CD4-positive, alpha-beta memory T cell (primary cell): ENCODE data around the gene TYW1. TPM values are rescaled to one million over a fixed set of nuclear protein-coding genes. Genes with fewer than 3 reads are reported as not detected.
"Not testable (repeated sequence)": the region's sequence is repeated elsewhere in the genome, so short reads cannot be mapped to it uniquely, and the experiment has no call there.

ENCODE experiments used
- CTCF ChIA-PET: fragments of 350-600 bp; sonication (Branson Sonifier 250); formaldehyde crosslinking; loops from one replicate; lab custom pipeline; 2021; ENCODE audit warnings: inconsistent platforms; ENCODE audit not compliant: partially characterized antibody; lab: Charles Lee
- POLR2A ChIA-PET: fragments of 350-600 bp; sonication (Branson Sonifier 250); formaldehyde crosslinking; loops from one replicate; lab custom pipeline; 2021; ENCODE audit not compliant: partially characterized antibody; lab: Charles Lee
- DNase-seq, 5 donors: peaks; one replicate each; pipeline versions ENCODE4 v3.0.0 to v3.0.0-alpha.2; 2020 to 2022; ENCODE audit warnings: mixed read lengths in 1 of 5
- H3K27ac ChIP-seq: one replicate; pipeline ENCODE4 v1.7.0; 2013; ENCODE audit warnings: low read depth, low read length
- H3K27me3 ChIP-seq: 2 replicates; pipeline ENCODE4 v1.7.0; 2013; ENCODE audit warnings: mild to moderate bottlenecking, low read length, moderate library complexity; ENCODE audit not compliant: insufficient read depth
- H3K36me3 ChIP-seq: 2 replicates; pipeline ENCODE4 v1.7.0; 2013; ENCODE audit warnings: mild to moderate bottlenecking, low read length, moderate library complexity; ENCODE audit not compliant: insufficient read depth
- H3K4me1 ChIP-seq: 2 replicates; pipeline ENCODE4 v1.7.0; 2013; ENCODE audit warnings: mild to moderate bottlenecking, low read length, moderate library complexity; ENCODE audit not compliant: insufficient read depth
- H3K4me3 ChIP-seq, 2 donors: one replicate each; pipeline ENCODE4 v1.7.0; 2013; ENCODE audit warnings: low read length in 2 of 2, mild to moderate bottlenecking in 1 of 2
- H3K9me3 ChIP-seq, 2 donors: one replicate each; pipeline ENCODE4 v1.7.0; 2013; ENCODE audit warnings: low read length in 2 of 2, control low read depth in 1 of 2; ENCODE audit not compliant: control insufficient read depth in 1 of 2
- H3K27ac Mint-ChIP-seq, 7 donors: one replicate each; pipeline ENCODE4 v1.8.0; 2020 to 2021; ENCODE audit warnings: mixed read lengths in 7 of 7, mild to moderate bottlenecking in 6 of 7, inconsistent platforms in 3 of 7, moderate library complexity in 3 of 7
- H3K27me3 Mint-ChIP-seq, 2 donors: one replicate each; pipeline ENCODE4 v1.8.0; 2020 to 2021; ENCODE audit warnings: mixed read lengths in 2 of 2
- H3K36me3 Mint-ChIP-seq, 2 donors: one replicate each; pipeline ENCODE4 v1.8.0; 2020 to 2021; ENCODE audit warnings: mixed read lengths in 2 of 2, inconsistent platforms in 1 of 2, mild to moderate bottlenecking in 1 of 2
- H3K4me1 Mint-ChIP-seq, 4 donors: one replicate each; pipeline ENCODE4 v1.8.0; 2020 to 2021; ENCODE audit warnings: mixed read lengths in 4 of 4, mild to moderate bottlenecking in 1 of 4
- H3K4me3 Mint-ChIP-seq, 8 donors: one replicate each; pipeline ENCODE4 v1.8.0; 2020 to 2021; ENCODE audit warnings: mixed read lengths in 8 of 8, mild to moderate bottlenecking in 7 of 8, moderate library complexity in 6 of 8, inconsistent platforms in 3 of 8
- H3K9me3 Mint-ChIP-seq, 8 donors: one replicate each; pipeline ENCODE4 v1.8.0; 2020 to 2021; ENCODE audit warnings: mixed read lengths in 8 of 8, mild to moderate bottlenecking in 5 of 8, inconsistent platforms in 3 of 8, moderate library complexity in 1 of 8
- intact Hi-C: fragments of 100-400 bp; cut with micrococcal nuclease; formaldehyde crosslinking; loops from one replicate; pipeline ENCODE4 v1.15.1; 2023
- polyA plus RNA-seq, 2 donors: library from polyadenylated mRNA; unstranded; fragments of 300-500 nt; fragmentation: Illumina TruSeq; gene quantifications; one replicate each; pipeline ENCODE4 v1.2.3, GENCODE V29; 2021
- total RNA-seq, 2 experiments: library from RNA; stranded (reverse); gene quantifications; one replicate each; pipeline ENCODE4 v1.2.3, GENCODE V29; 2021

The TYW1 gene, protein sequence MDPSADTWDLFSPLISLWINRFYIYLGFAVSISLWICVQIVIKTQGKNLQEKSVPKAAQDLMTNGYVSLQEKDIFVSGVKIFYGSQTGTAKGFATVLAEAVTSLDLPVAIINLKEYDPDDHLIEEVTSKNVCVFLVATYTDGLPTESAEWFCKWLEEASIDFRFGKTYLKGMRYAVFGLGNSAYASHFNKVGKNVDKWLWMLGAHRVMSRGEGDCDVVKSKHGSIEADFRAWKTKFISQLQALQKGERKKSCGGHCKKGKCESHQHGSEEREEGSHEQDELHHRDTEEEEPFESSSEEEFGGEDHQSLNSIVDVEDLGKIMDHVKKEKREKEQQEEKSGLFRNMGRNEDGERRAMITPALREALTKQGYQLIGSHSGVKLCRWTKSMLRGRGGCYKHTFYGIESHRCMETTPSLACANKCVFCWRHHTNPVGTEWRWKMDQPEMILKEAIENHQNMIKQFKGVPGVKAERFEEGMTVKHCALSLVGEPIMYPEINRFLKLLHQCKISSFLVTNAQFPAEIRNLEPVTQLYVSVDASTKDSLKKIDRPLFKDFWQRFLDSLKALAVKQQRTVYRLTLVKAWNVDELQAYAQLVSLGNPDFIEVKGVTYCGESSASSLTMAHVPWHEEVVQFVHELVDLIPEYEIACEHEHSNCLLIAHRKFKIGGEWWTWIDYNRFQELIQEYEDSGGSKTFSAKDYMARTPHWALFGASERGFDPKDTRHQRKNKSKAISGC
- total RNA-seq (10 to 100 TPM; 25.9 to 29.6 TPM), polyA plus RNA-seq (10 to 100 TPM; 19.2 to 32.3 TPM)

DNA sequence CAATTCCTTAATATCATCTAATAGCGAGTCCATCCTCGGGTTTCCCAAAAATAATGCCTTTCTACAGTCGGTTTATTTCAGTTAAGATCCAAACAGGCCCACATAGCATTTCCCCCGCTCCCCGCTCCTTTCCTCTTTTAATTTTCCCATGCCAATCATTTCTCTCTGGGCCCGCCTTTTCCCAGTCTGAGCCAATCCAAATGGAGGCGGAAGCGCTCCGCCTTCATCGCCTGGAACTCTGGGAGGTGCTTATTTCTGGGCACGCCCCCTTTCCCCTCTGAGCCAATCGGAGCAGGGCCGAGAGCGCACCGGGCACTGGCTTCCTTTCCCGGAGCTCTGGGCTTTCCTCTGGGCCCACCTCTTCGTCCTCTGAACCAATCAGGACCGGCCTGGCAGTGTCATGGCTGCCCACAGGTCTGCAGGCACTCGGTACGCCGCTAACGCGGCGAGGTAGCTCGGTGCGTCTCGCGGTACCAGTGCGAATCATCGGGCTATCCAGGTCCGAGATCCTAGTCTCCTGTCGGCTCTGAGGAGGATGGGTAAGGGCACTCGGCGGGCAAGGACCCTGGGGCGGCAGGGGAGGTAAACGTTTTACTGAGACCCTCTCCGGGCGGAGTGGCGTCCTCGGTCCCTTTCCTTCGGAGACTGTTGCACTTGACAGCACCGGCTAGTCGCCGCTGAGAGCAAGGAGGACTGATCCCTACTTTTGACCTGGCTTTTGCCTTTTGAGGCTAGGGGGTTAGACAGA lies at the start of gene TYW1:
TYW1 (plus strand) TSS at position 390 of the 748 bp plus-strand sequence; CDS start at position 536, 146 bp downstream.
- Mint-ChIP-seq H3K36me3 (peaks cover 15 to 46% of the 10 kb centered on the region in 2 donors), H3K27ac (peak within 1 kb of the TSS; percentile 96 to 100 (median 100)), H3K4me3 (peak within 1 kb of the TSS; percentile 96 to 100 (median 100)), H3K4me1 (peaks cover 17 to 53% (median 32%) of the 10 kb centered on the region in 4 donors)
- peak; percentile 98 to 99 (median 99) for DNase-seq
- ChIA-PET CTCF (interaction anchor here (1.5 kb wide), 1 partner anchor 152 kb away, joined by 7 read pairs; no protein-coding TSS in a partner anchor), POLR2A (interaction anchor here (0.8 to 3.4 kb wide), 8 partner anchors 76 to 1990 kb away, joined by 3 to 29 read pairs (median 4); partner anchors contain the start of genes ERV3-1, RABGEF1 and TMEM248)
- H3K9me3 ChIP-seq, H3K27me3 ChIP-seq, H3K27me3 Mint-ChIP-seq, H3K9me3 Mint-ChIP-seq: not testable (repeated sequence)
- H3K27ac ChIP-seq = peak within 1 kb of the TSS; percentile 70
- peaks cover 19% of the 10 kb centered on the region for H3K36me3 ChIP-seq
- H3K4me1 ChIP-seq = peaks cover 24% of the 10 kb centered on the region
- peak within 1 kb of the TSS; percentile 73 to 79 for H3K4me3 ChIP-seq
- intact Hi-C loops = loop anchor here (1.0 to 5.0 kb wide), 6 partner anchors 75 to 789 kb away; partner anchors contain the start of genes KCTD7, RABGEF1, TMEM248 and TPST1

DNA sequence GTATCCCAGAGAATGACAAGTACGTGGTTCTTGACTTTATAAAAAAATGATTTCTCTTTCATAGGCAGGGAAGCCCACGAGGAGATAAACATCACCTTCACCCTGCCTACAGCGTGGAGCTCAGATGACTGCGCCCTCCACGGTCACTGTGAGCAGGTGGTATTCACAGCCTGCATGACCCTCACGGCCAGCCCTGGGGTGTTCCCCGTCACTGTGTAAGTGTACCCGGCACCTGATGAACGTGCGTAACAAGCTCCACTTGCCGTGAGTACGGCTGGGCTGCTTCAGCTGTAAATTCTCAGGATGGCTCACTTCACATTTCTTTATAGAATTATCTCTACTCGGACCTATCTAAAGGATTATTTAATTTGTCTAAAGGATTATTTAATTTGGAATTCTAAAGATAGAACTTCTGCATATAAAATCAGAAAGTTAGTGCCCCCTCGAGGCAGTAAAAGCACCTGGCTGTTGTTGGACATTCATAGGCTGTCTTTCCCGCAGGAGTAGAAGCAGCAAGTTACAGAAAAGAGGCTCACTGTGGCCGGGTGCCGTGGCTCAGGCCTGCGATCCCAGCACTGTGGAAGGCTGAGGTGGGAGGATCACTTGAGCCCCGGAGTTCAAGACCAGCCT lies 48.0 kb upstream of the TYW1 start:
- CTCF ChIA-PET = no interaction called here
- no peaks in the 10 kb centered on the region for H3K4me1 ChIP-seq
- intact Hi-C loops = no loop called here
- H3K36me3 ChIP-seq = peaks cover 66% of the 10 kb centered on the region
- DNase-seq = no peak
- no peak overlapping the region for H3K4me3 Mint-ChIP-seq
- peaks cover 0 to 1% (median 0%) of the 10 kb centered on the region in 4 donors for H3K4me1 Mint-ChIP-seq
- no peak overlapping the region for H3K27ac ChIP-seq
- peaks cover 49 to 70% of the 10 kb centered on the region in 2 donors for H3K36me3 Mint-ChIP-seq
- H3K27ac Mint-ChIP-seq = no peak overlapping the region
- no peaks in the 10 kb centered on the region for H3K27me3 Mint-ChIP-seq
- no peaks in the 10 kb centered on the region for H3K27me3 ChIP-seq
- H3K9me3 Mint-ChIP-seq = no peaks in the 10 kb centered on the region
- H3K9me3 ChIP-seq = no peaks in the 10 kb centered on the region
- no peak overlapping the region for H3K4me3 ChIP-seq
- POLR2A ChIA-PET = no interaction called here

DNA sequence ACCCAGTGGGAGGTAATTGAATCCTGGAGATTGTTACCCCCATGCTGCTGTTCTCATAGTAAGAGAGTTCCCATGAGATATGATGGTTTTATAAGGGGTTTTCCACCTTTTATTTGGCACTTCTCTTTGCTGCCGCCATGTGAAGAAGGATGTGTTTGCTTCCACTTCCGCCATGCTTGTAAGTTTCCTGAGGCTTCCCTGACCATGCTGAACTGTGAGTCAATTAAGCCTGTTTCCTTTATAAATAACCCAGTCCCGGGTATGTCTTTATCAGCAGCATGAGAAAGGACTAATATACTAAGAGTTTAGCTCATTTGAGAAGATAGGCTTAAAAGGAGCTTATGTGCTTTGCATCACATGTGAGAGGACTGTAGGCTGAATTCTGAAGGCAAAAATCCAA lies 46.3 kb upstream of the TYW1 start:
- Mint-ChIP-seq H3K27me3 (no peaks in the 10 kb centered on the region), H3K36me3 (peaks cover 42 to 65% of the 10 kb centered on the region in 2 donors), H3K4me3 (no peak overlapping the region), H3K9me3 (no peaks in the 10 kb centered on the region), H3K4me1 (peaks cover 0 to 1% (median 0%) of the 10 kb centered on the region in 4 donors), H3K27ac (no peak overlapping the region)
- intact Hi-C loops = no loop called here
- H3K27me3 ChIP-seq = no peaks in the 10 kb centered on the region
- H3K27ac ChIP-seq = no peak overlapping the region
- no peaks in the 10 kb centered on the region for H3K4me1 ChIP-seq
- no peak overlapping the region for H3K4me3 ChIP-seq
- H3K36me3 ChIP-seq = peaks cover 66% of the 10 kb centered on the region
- H3K9me3 ChIP-seq = no peaks in the 10 kb centered on the region
- no peak for DNase-seq
- CTCF ChIA-PET = no interaction called here
- POLR2A ChIA-PET = no interaction called here

DNA sequence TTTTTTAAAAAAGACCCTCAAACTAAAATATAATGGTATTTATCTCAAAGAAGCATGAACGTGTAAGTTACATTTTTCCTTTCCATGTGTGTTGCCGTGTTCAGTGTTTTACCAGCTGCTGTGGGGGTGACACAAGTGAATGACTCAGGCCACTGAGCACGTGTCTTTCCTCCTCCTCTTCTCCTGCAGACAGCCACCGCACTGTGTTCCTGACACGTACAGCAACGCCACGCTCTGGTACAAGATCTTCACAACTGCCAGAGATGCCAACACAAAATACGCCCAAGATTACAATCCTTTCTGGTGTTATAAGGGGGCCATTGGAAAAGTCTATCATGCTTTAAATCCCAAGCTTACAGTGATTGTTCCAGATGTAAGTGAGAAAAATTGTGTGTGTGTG lies 45.9 kb upstream of the TYW1 start:
- H3K9me3 Mint-ChIP-seq = no peaks in the 10 kb centered on the region
- Histone ChIP-seq H3K27me3 (no peaks in the 10 kb centered on the region), H3K36me3 (peaks cover 68% of the 10 kb centered on the region), H3K9me3 (no peaks in the 10 kb centered on the region), H3K4me1 (no peaks in the 10 kb centered on the region), H3K27ac (no peak overlapping the region), H3K4me3 (no peak overlapping the region)
- POLR2A ChIA-PET = no interaction called here
- peaks cover 0 to 1% (median 0%) of the 10 kb centered on the region in 4 donors for H3K4me1 Mint-ChIP-seq
- no peak overlapping the region for H3K27ac Mint-ChIP-seq
- no peak overlapping the region for H3K4me3 Mint-ChIP-seq
- peaks cover 45 to 67% of the 10 kb centered on the region in 2 donors for H3K36me3 Mint-ChIP-seq
- no peaks in the 10 kb centered on the region for H3K27me3 Mint-ChIP-seq
- no peak for DNase-seq
- intact Hi-C loops = no loop called here
- CTCF ChIA-PET = no interaction called here

DNA sequence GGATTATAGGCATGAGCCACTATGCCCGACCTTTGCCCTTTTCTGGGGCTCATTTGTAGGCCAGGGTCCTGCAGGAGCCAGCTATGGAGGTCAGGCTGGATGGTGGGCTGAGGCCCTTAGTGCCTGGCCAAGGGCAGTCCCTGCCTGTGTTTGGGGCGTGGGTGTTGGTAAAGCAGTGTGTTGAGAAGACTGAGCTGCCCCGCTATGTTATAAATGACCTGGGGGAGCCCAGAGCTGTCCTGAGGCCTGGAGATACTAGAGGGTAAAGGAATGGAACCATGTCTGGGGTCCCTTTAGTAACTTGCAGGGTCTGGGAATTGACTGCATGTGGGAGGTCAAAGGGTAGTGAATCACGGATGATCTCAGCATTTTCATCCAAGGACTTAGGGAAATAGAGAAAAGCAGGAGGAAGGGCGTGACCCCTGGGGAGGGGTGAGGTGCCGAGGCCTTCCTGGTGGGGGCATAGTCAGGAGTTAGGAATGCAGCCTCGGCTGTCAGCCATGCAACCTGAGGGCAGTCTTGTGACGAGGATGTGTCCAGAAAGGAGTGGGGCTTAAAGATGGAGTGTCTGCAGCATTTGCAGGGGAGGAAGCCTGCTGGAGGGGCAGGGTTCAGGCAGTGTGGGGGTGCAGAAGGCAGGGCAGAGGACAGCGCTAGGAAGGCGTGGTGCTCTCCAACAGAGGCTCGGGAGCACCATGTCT lies 44.1 kb upstream of the TYW1 start:
- H3K4me3 Mint-ChIP-seq = no peak overlapping the region
- Histone ChIP-seq H3K9me3 (no peaks in the 10 kb centered on the region), H3K27me3 (no peaks in the 10 kb centered on the region), H3K36me3 (peaks cover 67% of the 10 kb centered on the region), H3K4me3 (no peak overlapping the region), H3K4me1 (no peaks in the 10 kb centered on the region), H3K27ac (no peak overlapping the region)
- H3K27ac Mint-ChIP-seq = no peak overlapping the region
- intact Hi-C loops = no loop called here
- H3K36me3 Mint-ChIP-seq = peaks cover 55 to 73% of the 10 kb centered on the region in 2 donors
- ChIA-PET CTCF (no interaction called here), POLR2A (no interaction called here)
- no peaks in the 10 kb centered on the region for H3K27me3 Mint-ChIP-seq
- no peak for DNase-seq
- peaks cover 0 to 1% (median 0%) of the 10 kb centered on the region in 4 donors for H3K4me1 Mint-ChIP-seq
- no peaks in the 10 kb centered on the region for H3K9me3 Mint-ChIP-seq

DNA sequence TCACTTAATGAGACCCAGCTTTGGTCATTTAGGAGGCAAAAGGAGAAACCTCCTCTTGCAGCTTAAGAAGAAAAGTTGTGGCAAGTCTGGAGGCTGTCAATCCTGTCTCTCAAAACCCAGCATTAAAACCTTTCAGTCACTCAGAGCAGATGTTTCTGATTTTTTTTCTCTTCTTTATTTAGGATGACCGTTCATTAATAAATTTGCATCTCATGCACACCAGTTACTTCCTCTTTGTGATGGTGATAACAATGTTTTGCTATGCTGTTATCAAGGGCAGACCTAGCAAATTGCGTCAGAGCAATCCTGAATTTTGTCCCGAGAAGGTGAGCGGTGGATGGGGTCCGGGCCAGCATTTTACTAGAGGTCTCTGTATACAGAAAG lies 43.6 kb upstream of the TYW1 start:
- Histone ChIP-seq H3K9me3 (no peaks in the 10 kb centered on the region), H3K27me3 (no peaks in the 10 kb centered on the region), H3K4me1 (no peaks in the 10 kb centered on the region), H3K27ac (no peak overlapping the region), H3K36me3 (peaks cover 68% of the 10 kb centered on the region), H3K4me3 (no peak overlapping the region)
- Mint-ChIP-seq H3K4me3 (no peak overlapping the region), H3K27me3 (no peaks in the 10 kb centered on the region), H3K9me3 (no peaks in the 10 kb centered on the region), H3K27ac (peak overlapping the region in 1 of 7 donors; percentile 48), H3K4me1 (peaks cover 0 to 1% (median 0%) of the 10 kb centered on the region in 4 donors), H3K36me3 (peaks cover 53 to 73% of the 10 kb centered on the region in 2 donors)
- intact Hi-C loops = no loop called here
- ChIA-PET CTCF (no interaction called here), POLR2A (no interaction called here)
- DNase-seq = no peak
